Muscle of arm (tissue), 12 donors: ENCODE data around the gene FBXL20. TPM values are rescaled to one million over a fixed set of nuclear protein-coding genes. Genes with fewer than 3 reads are reported as not detected.

Experiments
- DNase-seq: peaks from one replicate; pipeline ENCODE4 v3.0.0-alpha.2; 2013
- polyA plus RNA-seq, 12 donors: library from polyadenylated mRNA; unstranded; fragments of 120-200 nt; gene quantifications; one replicate each; pipeline ENCODE4 v1.2.1, GENCODE V29; 2013; ENCODE audit not compliant: insufficient read length in 12 of 12

FBXL20 gene
- polyA plus RNA-seq, 12 donors = 6.5 to 11.7 (median 7.9) TPM; not detected in 1

DNA sequence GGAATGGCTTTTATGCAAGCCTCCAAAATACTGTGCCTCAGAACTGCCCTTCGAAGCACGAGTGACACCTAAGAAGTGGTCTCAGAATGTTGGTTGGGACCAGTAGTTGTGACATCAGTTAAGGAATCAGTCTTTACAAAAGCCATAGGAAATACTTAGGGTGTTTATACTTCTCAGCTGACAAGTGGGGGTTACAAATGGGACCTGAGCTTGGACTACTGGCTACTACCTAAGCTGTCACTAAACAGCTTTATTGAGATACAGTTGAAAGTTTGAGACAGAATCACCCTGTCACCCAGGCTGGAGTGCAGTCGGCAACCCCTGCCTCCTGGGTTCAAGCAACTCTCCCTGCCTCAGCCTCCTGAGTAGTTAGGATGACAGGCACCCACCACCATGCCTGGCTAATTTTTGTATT lies 196.3 kb downstream of the FBXL20 start:
- DNase-seq = no peak

DNA sequence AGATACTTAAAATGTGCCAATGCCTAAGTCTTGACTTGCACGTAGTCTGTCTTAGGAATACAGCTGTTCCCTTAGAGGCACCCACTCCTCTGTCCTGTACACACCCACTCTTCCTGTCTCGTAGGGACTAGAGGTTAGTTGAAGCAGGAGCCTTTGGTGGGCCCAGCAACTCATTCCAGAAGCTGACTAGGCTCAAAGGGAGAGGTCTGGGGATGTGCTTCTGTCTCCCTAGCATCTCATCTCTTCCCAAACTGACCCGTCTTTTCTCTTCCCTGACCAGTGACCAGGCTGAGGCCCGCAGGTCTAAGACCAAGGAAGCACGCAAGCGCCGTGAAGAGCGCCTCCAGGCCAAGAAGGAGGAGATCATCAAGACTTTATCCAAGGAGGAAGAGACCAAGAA lies 197.2 kb downstream of the FBXL20 start:
- no peak for DNase-seq

Other genes starting within 250 kb of the FBXL20 start
- 10 to 100 TPM in 5 of 12 donors, 1 to 10 TPM in 6, not detected in 1; 4.3 to 20.4 (median 9.5) TPM for gene PLXDC1, start 250.0 kb downstream of the FBXL20 start, polyA plus RNA-seq
- gene ARL5C, start 235.5 kb downstream of the FBXL20 start, polyA plus RNA-seq = under 1 TPM in 7 of 12 donors, not detected in 5; 0.20 to 0.93 (median 0.43) TPM
- 100 to 1,000 TPM in 9 of 12 donors, 10 to 100 TPM in 2, not detected in 1; 97.2 to 262 (median 162) TPM for gene CACNB1, start 204.0 kb downstream of the FBXL20 start, polyA plus RNA-seq
- gene RPL19, start 201.3 kb downstream of the FBXL20 start, polyA plus RNA-seq = 1,000 to 10,000 TPM in 11 of 12 donors, not detected in 1; 1,378 to 2,677 (median 2,441) TPM
- under 1 TPM in 10 of 12 donors, not detected in 2; 0.14 to 0.59 (median 0.23) TPM for gene STAC2, start 175.7 kb downstream of the FBXL20 start, polyA plus RNA-seq
- gene MED1, start 49.6 kb upstream of the FBXL20 start, polyA plus RNA-seq = 10 to 100 TPM in 11 of 12 donors, not detected in 1; 26.7 to 50.1 (median 33.2) TPM
- 10 to 100 TPM in 11 of 12 donors, not detected in 1; 23.5 to 59.0 (median 32.6) TPM for gene CDK12, start 59.9 kb upstream of the FBXL20 start, polyA plus RNA-seq
- under 1 TPM in 10 of 12 donors, not detected in 2; 0.03 to 0.60 (median 0.07) TPM for gene NEUROD2, start 206.3 kb upstream of the FBXL20 start, polyA plus RNA-seq
- 10 to 100 TPM in 1 of 12 donors, 1 to 10 TPM in 3, under 1 TPM in 7, not detected in 1; 0.32 to 15.9 (median 0.93) TPM for gene PPP1R1B, start 225.3 kb upstream of the FBXL20 start, polyA plus RNA-seq
- gene STARD3, start 235.5 kb upstream of the FBXL20 start, polyA plus RNA-seq = 10 to 100 TPM in 11 of 12 donors, not detected in 1; 27.6 to 38.4 (median 33.3) TPM